Measurements from ENCODE around the gene PTPRQ. TPM values are rescaled to one million over a fixed set of nuclear protein-coding genes. Genes with fewer than 3 reads are reported as not detected.

Gene PTPRQ
- polyA plus RNA-seq (2012; rRNA removed), result 0.46 and 1.4 TPM in 2 replicates
- polyA plus RNA-seq (2012; cell fraction: cytosol; rRNA removed), result 0.90 and 1.0 TPM in 2 replicates
- polyA plus RNA-seq (2012; cell fraction: nucleus; rRNA removed), result 0.35 and 1.0 TPM in 2 replicates

- Histone ChIP-seq H3K36me3 (replicated peaks in 1 of 2; ENCODE audit: control insufficient read depth in 1 of 2, insufficient read depth in 2 of 2, low read length in 1 of 2) (no peaks in the 10 kb centered on the region), H3K27me3 (ENCODE audit: insufficient read depth) (peaks cover 5% of the 10 kb centered on the region; the same call in 1 of the 2 replicates), H3K4me2 (no peak within 1 kb of the TSS), H3F3A (replicated peaks; ENCODE audit: insufficient read depth) (no peaks in the 10 kb centered on the region), H3K4me1 (ENCODE audit: control insufficient read depth in 1 of 2, insufficient read depth in 2 of 2, low read depth in 1 of 2, low read length in 1 of 2) (no peaks in the 10 kb centered on the region), H3K9me2 (no peaks in the 10 kb centered on the region), H4K20me1 (ENCODE audit: insufficient read depth) (no peaks in the 10 kb centered on the region), H3K4me3 (ENCODE audit: low read depth in 2 of 2, low read length in 1 of 2) (no peak within 1 kb of the TSS), H3K9ac (no peak within 1 kb of the TSS), H3K9me3 (no peaks in the 10 kb centered on the region), H3K79me2 (ENCODE audit: insufficient read depth) (no peaks in the 10 kb centered on the region), H3K27ac (ENCODE audit: low read depth in 2 of 2, low read length in 1 of 2) (no peak within 1 kb of the TSS), H2AFZ (ENCODE audit: low read depth) (no peak within 1 kb of the TSS)
- CTCF ChIA-PET, result no interaction called here
- POLR2A ChIA-PET, result no interaction called here
- 18% methylated on average over 4 of the region's 4 CpGs for WGBS (ENCODE audit: low lambda C conversion rate)
- TF ChIP-seq FOXM1 (IDR thresholded peaks at IDR 0.05; ENCODE audit: low read depth) (no peak), FOSL2 (IDR thresholded peaks at IDR 0.05; ENCODE audit: borderline replicate concordance, low read depth) (no peak), EP300 (IDR thresholded peaks at IDR 0.05; ENCODE audit: borderline replicate concordance in 1 of 2, low read depth in 1 of 2, low read length in 1 of 2) (no peak), MXI1 (IDR thresholded peaks at IDR 0.05; ENCODE audit: low read depth, low read length) (no peak), TEAD4 (IDR thresholded peaks at IDR 0.05; ENCODE audit: borderline replicate concordance, insufficient read depth) (no peak)
- TF ChIP-seq, protein P1, sequence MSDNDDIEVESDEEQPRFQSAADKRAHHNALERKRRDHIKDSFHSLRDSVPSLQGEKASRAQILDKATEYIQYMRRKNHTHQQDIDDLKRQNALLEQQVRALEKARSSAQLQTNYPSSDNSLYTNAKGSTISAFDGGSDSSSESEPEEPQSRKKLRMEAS (IDR thresholded peaks at IDR 0.05; ENCODE audit: low read depth), result no peak
- TF ChIP-seq, protein P2, sequence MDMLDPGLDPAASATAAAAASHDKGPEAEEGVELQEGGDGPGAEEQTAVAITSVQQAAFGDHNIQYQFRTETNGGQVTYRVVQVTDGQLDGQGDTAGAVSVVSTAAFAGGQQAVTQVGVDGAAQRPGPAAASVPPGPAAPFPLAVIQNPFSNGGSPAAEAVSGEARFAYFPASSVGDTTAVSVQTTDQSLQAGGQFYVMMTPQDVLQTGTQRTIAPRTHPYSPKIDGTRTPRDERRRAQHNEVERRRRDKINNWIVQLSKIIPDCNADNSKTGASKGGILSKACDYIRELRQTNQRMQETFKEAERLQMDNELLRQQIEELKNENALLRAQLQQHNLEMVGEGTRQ (IDR thresholded peaks at IDR 0.05; ENCODE audit: borderline replicate concordance, low read depth, low read length), result no peak
- DNase-seq, result no peak
Measured at GRCh38 chr12:80443974-80444666, at the start of gene PTPRQ. TSS of gene PTPRQ (plus strand) at chr12:80444235. CDS start at chr12:80444346, 111 bp downstream.

- H3K4me1 ChIP-seq (ENCODE audit: control insufficient read depth in 1 of 2, insufficient read depth in 2 of 2, low read depth in 1 of 2, low read length in 1 of 2), result no peaks in the 10 kb centered on the region
- H3K36me3 ChIP-seq (replicated peaks in 1 of 2; ENCODE audit: control insufficient read depth in 1 of 2, insufficient read depth in 2 of 2, low read length in 1 of 2), result no peaks in the 10 kb centered on the region
- H3F3A ChIP-seq (replicated peaks; ENCODE audit: insufficient read depth), result no peaks in the 10 kb centered on the region
- H3K4me2 ChIP-seq, result peak overlapping the region; percentile 89
- no peak for TF ChIP-seq GABPA (IDR thresholded peaks at IDR 0.05; ENCODE audit: low read depth)
- no peak for TF ChIP-seq RAD21 (IDR thresholded peaks at IDR 0.05; ENCODE audit: low read length)
- TF ChIP-seq ELF1 (IDR thresholded peaks at IDR 0.05), result no peak
- TF ChIP-seq TAF1 (IDR thresholded peaks at IDR 0.05; ENCODE audit: borderline replicate concordance, low read depth, low read length), result no peak
- TF ChIP-seq, protein P3, sequence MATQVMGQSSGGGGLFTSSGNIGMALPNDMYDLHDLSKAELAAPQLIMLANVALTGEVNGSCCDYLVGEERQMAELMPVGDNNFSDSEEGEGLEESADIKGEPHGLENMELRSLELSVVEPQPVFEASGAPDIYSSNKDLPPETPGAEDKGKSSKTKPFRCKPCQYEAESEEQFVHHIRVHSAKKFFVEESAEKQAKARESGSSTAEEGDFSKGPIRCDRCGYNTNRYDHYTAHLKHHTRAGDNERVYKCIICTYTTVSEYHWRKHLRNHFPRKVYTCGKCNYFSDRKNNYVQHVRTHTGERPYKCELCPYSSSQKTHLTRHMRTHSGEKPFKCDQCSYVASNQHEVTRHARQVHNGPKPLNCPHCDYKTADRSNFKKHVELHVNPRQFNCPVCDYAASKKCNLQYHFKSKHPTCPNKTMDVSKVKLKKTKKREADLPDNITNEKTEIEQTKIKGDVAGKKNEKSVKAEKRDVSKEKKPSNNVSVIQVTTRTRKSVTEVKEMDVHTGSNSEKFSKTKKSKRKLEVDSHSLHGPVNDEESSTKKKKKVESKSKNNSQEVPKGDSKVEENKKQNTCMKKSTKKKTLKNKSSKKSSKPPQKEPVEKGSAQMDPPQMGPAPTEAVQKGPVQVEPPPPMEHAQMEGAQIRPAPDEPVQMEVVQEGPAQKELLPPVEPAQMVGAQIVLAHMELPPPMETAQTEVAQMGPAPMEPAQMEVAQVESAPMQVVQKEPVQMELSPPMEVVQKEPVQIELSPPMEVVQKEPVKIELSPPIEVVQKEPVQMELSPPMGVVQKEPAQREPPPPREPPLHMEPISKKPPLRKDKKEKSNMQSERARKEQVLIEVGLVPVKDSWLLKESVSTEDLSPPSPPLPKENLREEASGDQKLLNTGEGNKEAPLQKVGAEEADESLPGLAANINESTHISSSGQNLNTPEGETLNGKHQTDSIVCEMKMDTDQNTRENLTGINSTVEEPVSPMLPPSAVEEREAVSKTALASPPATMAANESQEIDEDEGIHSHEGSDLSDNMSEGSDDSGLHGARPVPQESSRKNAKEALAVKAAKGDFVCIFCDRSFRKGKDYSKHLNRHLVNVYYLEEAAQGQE (IDR thresholded peaks at IDR 0.05; ENCODE audit: low read depth, low read length), result no peak
- H3K79me2 ChIP-seq (ENCODE audit: insufficient read depth), result no peaks in the 10 kb centered on the region
- WGBS (ENCODE audit: low lambda C conversion rate), result 14% methylated on average over 12 of the region's 20 CpGs
- no peaks in the 10 kb centered on the region for H4K20me1 ChIP-seq (ENCODE audit: insufficient read depth)
- CTCF ChIA-PET, result interaction anchor here (0.6 to 1.1 kb wide), 2 partner anchors 13 to 348 kb away, joined by 3 to 4 read pairs; no protein-coding TSS in a partner anchor
- H3K9me2 ChIP-seq, result no peaks in the 10 kb centered on the region
- H3K9me3 ChIP-seq, result no peaks in the 10 kb centered on the region; the same call in 1 of the 2 replicates
- peak overlapping the region; percentile 58 for H2AFZ ChIP-seq (ENCODE audit: low read depth)
- no peak overlapping the region for H3K27ac ChIP-seq (ENCODE audit: low read depth in 2 of 2, low read length in 1 of 2)
- POLR2A ChIA-PET, result no interaction called here
- no peak overlapping the region for H3K9ac ChIP-seq
- peak; percentile 10 for DNase-seq
- H3K4me3 ChIP-seq (ENCODE audit: low read depth in 2 of 2, low read length in 1 of 2), result peak overlapping the region in 1 of 2 experiments; percentile 60; a peak in 3 of 4 replicates
- peaks cover 24% of the 10 kb centered on the region; the same call in 1 of the 2 replicates for H3K27me3 ChIP-seq (ENCODE audit: insufficient read depth)
Measured at GRCh38 chr12:80400571-80400991, 43.5 kb upstream of the PTPRQ start.

All from SK-N-SH (cell line).